D341Med (cell line): ENCODE results near the gene PGM2.
A peak's percentile ranks its signal among the peaks of the same experiment; 100 is the strongest.
"Not testable (repeated sequence)": the region's sequence is repeated elsewhere in the genome, so short reads cannot be mapped to it uniquely, and the experiment has no call there.

Experiments
- DNase-seq: peaks from one replicate; pipeline ENCODE4 v3.0.0; 2012; ENCODE audit warnings: low spot score

PGM2 gene

DNA sequence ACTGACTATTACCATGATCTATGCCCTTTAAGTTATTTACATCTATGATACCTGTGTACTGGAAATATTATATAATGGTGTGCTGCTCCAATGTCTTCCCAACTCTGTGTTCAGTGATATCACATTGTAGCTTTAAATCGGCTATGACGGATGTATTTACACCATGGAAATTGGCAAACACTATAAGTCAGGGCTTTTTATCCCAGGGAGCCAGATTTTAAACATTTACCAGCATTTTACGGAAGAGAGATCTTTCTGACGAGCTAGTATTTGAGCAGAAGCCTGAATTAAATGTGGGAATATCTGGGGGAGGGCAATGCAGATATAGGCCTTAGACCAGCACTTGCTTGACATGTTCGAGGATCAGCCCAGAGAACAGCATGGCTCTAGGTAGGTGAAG, 7.7 kb upstream of the PGM2 start:
- no peak for DNase-seq

DNA sequence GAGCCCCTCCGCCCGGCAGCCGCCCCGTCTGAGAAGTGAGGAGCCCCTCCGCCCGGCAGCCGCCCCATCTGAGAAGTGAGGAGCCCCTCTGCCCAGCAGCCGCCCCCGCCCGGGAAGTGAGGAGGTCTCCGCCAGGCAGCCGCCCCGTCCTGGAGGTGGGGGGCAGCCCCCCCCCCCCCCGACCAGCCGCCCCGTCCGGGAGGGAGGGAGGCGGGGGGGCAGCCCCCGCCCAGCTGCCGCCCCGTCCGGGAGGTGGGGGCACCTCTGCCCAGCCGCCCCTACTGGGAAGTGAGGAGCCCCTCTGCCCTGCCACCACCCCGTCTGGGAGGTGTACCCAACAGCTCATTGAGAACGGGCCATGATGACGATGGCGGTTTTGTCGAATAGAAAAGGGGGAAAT, 6.0 kb upstream of the PGM2 start:
- DNase-seq = not testable (repeated sequence)

DNA sequence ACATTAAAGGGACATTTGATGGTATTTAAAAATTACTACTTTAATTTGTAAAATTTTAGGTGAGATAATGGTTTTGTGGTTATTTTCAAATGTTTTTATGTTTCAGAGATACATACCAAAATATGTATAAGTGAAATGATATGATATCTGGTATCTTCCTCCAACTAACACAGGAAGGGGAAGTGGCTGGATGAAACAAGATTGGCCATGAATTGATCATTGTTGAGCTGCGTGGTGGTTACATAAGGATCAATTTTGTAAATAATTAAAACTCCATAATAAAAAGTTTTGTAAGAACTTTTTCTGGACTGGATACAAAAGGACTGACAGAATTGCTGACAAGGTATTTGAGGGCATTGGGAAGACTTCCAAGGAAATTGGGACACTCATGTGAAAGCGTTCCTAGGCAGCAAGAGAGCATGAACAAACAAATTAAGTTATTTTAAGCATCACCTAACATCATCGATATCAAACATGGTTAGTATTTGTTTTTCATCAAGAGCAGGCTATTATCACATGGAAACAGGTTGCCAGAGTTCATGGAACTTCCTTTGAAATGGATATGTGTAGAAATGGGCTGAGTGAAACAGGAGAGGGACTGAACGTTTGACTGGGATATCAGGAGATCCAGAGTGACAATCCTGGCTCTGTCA, 4.4 kb upstream of the PGM2 start:
- no peak for DNase-seq

DNA sequence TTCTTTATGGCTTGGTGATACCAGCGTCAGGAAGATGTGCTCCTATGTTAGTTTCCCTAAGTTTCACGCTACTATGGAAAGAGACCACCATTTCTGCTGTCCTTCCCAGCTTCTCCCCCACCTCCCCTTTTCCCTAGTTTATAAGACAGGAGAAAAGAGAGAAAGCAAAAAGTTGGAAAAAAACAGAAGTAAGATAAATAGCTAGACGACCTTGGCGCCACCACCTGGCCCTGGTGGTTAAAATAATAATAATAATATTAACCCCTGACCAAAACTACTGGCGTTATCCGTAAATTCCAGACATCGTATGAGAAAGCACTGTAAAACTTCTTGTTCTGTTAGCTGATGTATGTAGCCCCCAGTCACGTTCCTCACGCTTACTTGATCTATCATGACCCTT, 985 bp upstream of the PGM2 start:
- DNase-seq = not testable (repeated sequence)

DNA sequence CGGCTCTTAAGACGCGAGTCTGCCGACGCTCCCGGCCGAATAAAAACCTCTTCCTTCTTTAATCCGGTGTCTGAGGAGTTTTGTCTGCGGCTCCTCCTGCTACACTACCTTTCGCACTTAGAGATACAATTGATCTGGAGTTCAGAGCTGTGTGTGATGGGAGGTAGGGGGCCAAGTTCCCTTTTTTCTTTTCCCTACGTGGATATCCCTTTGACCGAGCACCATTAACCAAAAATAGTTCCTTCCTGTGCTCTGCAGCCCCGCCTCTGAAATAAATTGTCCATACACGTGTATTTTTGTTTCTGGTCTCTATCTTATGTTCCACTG, 555 bp upstream of the PGM2 start:
- DNase-seq = peak; percentile 34

DNA sequence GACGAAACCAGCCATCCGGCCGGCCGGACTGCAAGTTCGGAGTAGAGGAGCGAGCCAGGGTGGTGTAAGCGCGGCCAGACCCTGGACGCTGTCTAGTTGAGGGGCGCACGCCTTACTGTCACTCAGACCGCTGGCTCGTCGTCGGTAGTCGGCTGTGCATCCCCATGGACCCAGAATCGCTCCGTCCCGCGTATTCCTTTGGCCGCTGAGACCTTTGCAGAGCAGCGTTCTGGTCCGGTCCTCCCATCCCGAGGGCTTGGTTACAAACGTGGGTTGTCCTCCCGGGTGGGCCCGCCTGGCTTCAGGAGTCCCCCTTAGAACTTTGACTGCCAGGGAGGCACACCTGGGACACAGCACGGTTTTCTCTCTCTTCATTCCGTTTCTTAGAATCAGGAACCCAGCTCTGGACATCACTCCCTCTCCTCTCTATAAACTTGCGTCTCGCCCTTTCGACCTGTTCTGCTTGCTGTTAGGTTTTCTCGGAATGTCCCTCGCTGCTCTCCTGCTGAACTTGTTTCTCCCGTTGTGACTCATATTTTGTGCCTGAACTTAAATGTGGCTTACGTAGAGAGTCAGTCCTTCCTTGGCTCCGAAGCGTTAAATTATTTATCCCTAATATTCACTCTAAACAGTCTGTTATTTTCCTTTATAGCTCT, 672 bp downstream of the PGM2 start:
- no peak for DNase-seq

DNA sequence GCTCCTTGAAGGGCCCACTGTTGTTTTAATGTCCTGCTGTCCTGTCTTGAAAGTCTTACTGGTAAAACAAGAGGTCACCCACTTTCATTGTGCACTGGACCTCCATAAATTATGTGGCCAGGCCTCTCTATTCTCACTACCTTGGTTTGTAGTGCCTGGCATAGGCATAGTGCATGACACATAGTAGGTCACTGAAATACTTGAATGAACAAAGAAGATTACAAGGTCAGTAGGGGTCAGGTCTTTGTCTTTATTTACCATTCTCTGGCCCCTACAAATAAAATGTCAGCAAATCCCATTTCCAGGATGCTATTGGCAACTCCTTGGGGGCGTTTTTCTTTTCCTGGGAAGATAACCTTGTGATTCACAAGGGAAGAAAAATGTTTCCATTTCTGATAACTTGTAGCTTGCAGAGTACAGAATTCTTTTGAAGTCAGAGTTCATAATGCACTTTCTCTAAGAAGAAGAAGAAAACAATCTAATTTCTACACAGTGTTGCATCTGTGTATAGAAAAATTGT, 1.4 kb downstream of the PGM2 start:
- DNase-seq = no peak

DNA sequence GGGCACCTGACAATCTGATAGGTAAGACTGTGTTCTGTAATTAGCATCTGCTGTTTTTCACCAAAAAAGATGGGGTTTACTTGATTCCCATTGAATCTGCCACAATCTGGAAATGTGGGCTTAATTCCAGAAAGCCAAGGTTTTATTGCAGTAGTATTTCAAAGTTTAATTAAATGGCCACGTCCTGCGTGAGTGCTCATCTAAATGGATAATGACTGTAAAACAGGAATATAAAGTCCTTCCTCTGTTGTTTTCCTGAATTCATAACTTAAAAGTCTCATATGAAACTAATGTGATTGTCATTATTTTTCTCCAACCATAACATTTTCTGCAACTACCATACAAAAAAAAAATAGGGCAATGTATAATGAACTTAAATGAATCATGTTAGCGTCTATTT, 2.4 kb downstream of the PGM2 start:
- no peak for DNase-seq

DNA sequence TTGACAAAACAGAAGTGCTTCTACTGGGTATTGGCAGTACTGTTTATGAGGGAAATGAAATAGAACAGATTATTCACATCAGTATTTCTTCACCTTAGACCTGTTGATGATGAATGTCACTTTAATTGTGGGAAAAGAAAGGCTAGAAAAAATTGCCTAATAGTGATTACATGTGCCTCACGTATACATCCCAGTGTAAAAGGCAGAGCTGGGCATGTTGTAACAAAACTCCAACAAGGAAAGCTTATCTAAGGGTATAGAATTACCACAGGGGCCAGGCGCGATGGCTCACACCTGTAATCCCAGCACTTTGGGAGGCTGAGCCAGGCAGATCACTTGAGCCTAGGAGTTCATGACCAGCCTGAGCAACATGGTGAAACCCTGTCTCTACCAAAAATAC, 4.2 kb downstream of the PGM2 start:
- no peak for DNase-seq

DNA sequence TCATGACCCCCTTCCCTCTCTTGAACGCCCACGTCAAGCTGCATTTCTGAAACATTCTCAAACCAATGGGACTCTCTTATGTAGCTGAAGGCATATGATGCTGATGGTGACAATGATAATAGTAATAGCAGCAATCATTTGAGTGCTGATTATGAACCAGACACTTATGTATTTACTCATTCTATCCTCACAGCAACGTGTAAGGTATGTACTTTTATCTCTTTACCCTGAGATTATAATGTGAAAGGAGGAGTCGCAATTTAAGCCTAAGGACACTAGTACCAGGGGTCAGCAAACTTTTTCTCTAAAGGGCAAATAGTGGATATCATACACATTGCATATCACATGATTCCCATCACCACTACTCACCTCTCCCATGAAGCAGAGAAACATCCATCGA, 8.5 kb downstream of the PGM2 start:
- DNase-seq = no peak

DNA sequence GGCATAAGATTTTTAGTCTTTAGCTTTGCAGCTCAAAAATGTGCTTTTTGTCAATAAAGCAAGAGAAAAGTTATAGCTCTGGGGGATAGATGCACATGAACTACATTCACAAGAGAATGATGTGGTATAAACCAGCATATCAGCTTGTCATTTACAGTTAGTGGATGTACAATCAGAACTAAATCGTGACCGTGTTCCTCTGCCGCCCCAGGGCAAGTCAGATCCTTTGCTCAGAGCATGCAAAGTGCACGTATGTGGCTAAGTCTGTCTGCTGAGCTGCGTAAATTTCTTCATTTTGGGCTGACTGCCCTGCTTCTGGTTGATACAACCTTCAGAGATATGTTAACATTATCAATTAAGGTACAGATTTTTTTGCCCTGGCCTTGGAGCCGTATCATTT, 9.3 kb downstream of the PGM2 start:
- no peak for DNase-seq

DNA sequence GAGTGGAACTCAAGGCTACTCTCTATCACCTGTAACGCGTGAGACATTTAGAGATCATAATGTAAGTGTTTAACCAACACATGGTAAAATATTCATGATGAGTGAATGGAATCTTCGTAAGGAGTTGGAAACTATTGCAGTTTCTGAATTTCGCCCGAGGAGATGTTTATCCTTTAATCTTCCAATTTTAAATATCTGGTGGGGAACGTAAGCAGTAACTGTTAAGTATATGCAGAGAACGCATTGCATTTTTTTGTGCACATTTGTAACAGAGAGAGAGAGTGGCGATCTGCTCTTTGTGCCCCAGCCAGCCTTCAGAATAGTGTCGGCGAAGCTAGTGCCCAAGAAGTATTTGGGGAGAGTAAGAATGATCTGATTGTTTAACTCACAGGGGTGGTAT, 9.8 kb downstream of the PGM2 start:
- DNase-seq = no peak

DNA sequence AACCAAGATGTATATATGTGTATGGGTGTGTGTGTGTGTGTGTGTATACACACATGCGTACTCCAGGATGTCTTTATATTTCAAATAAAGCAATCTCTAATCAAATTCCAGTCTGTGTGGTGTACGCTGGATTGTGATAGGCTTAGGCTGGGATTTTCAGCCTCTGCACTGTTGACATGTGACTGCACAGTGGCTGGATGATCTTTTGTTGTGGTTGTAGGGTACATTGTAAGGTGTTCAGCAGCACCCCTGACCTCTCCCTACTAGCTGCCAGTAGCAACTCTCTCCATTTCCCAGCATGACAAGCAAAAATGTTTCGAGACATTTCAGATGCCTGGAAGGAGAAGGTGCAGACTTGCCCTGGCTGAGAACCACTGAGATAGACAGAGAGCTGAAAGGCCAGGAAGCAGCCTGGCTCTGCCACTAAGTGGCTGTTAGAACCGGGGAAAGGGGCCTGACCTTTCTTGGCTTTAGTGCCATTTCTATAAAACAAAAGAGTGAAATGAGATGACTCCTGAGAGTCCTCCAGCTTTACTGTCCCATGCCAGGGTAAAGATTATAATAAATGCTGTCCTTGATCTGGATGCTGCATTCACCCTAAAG, 10.5 kb downstream of the PGM2 start:
- DNase-seq = no peak

DNA sequence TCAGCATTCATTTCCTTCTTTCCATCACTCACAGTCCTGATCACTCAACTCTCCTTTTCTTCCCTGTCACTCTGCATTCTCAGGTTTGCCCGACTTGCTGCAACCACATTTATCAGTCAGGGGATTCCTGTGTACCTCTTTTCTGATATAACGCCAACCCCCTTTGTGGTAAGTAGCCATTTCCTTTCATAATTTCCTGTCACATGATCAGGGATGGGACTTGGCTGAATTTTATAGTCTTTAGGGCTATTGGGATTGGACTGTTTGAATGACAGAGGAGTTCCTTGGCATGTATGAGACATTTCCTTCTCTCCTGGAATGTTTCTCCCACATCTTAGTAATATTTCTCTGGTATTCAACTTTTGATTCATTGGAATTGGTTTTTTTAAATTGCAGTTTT, 11.0 kb downstream of the PGM2 start:
- DNase-seq = no peak

DNA sequence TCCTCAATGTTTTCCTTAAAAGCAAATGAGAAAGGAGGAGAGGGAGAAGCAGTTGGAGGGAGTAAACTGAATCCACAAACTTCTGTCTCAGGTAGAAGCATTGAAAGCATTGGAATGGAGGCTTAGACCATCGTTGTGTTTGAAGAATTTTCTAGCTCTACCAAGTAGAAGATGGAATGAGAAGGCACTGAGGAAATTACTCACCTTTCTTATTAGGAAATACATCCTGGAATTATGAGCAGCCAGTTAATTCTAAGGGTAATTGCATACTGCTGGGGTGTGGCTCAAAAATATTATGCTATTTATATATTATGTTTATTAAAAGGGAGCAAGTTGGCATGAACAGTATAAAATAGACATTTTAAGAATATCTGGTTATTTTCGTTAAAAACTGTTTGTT, 12.9 kb downstream of the PGM2 start:
- DNase-seq = no peak

DNA sequence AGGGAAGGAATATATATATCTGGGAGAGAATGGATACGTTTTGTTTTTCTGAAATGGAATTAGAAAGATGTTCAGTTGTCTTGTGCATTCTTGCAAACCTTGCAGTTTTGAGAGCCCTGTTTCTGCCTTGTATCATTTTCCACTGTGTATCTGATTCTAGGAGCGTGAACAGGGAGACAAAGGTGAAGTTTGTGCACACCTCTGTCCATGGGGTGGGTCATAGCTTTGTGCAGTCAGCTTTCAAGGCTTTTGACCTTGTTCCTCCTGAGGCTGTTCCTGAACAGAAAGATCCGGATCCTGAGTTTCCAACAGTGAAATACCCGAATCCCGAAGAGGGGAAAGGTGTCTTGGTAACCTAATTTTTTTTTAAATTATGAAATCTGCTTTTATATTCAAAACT, 17.7 kb downstream of the PGM2 start:
- no peak for DNase-seq

DNA sequence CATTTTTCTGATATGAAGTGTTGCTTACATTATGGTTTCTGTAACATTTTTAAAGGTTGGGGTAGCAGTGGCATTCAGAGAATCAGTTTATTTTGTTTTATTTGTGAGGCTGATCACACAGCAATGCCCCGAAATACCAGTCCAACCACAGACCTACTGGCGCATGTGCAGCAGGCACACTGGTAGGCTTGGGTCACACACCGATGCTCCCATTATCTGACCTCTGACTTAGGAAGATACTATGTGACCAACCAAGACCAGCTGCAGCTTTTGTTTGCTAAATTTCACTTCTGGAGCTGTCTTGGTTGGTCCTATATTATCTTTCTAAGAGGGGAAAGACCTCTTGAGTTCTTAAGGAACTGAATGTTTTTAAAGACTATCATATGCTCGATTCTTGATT, 18.7 kb downstream of the PGM2 start:
- no peak for DNase-seq

DNA sequence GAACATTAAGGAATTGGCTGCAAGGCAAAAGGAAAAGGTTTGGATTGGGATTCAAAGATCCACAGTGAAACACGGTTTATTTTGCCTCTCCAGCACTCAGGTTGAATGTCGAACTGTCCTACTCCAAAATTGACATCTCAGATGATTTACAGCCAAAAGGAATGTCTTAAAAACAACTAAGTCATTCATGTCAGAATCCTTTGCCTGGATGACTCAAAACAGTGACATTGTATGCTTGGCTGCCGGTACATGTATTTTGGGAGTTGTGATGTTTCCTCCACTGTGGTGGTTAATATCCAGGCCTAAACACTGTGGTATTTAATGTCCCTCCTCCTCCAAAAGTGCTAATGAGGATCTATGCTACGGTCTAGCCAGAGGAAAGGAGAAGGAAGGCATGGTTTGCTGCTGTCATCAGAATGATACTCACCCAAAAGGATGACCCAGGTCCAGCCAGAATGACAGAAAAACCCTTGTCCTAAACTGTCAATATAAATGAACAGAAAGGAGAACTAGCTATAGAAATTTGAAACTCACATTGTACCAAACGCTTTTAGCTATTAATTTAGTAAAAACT, 20.9 kb downstream of the PGM2 start:
- DNase-seq = no peak

DNA sequence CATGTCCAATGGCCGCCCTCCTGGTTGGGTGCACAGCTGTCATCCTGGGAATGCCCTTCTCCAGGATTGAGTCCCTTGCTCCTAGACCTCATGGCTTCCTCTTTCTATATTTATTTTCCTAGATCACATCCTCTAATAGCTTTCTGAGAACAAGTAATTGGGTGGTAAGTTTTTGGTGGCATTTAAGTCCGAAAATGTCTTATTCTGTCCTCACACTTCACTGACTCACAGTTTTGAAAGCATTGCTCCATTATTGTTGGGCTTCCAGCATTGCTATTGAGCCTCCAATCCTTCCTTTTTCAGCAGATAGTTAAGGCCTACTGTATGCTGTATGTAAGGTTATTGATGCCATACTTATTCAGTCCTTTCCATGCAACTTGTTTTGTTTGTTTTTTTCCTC, 25.9 kb downstream of the PGM2 start:
- DNase-seq = no peak

DNA sequence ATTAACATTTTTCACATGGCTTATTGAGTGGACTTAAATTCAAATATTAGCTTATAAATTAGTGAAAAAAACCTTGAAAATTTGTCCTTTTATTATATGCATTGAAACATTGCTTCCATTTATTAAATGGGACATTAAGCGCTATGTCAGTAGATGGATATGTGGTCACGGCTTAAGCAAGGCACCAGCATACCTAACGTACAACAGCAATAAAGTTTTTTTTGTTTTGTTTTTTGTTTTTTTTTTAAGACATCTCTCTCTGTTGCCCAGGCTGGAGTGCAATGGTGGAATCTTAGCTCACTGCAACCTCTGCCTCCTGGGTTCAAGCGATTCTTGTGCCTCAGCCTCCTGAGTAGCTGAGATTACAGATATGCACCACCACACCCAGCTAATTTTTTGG, 31.6 kb downstream of the PGM2 start:
- no peak for DNase-seq

DNA sequence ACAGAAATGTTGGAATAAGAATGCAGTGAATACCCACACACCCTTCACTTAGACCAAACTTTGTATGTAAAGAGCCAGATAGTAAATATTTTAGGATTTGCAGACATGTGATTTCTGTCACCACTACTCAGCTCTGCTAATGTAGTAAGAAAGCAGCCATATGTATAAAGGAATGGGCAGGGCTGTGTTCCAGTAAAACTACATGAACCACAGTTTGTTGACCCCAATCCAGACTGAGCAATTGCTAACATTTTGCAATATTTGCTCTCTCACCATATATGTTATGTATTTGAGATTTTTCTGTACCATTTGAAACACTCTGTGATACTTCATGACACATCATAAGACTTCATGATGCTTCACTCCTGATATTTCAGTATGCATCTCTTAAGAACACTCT, 32.4 kb downstream of the PGM2 start:
- no peak for DNase-seq

DNA sequence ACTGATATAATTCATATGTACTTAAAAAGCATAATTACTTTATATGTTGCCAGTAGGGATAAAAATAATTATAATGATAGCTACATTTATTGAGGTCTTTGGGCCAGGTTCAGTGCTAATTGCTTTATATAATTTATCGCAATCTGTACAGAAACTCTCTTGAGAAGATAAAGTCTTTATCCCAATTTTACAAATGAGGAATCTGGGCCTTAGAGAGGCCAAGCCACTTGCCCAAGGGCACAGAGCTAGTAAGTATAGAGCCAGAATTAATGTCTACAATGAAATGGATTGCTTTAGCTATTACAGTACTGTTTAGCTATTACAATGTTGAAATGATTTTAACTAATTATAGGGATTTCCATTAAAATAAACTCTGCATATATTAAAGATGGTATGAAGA, 33.8 kb downstream of the PGM2 start:
- no peak for DNase-seq

DNA sequence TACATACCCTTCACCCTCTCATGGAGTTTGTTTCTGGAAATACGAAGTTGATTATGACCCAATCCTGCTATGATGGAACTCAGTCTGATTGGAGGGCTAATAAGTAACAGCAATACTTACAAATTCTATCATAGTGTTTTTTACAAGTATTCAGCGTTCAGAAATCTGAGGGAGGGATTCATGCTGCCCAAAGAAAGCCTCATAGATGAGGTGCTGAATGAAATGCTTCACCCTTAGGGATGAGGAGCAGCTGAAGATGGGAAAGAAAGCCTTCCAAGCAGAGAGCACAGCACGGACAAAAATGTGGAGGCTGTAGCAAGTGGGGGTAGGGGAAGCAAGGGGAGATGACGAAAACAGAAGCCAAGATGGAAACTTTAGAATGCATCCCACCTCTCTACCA, 36.5 kb downstream of the PGM2 start:
- no peak for DNase-seq

DNA sequence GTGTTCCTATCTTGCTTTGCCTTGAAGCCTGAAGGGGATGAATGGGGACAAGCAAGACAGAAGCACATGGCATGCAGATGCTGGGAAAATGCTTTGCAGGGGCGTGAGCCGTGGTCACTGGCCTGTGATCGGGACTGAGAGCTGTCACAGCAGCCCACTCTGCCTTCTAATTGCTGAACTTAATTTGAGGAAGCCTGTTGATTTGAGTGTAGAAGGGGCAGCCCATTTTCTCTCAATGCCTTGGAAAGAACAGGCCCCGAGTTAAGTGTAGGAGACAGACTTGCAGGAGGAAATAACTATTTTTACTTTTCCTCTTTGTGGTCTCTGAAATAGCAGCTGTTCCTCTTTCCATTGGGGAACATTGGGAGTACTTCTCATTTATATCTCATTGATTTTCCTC, 38.3 kb downstream of the PGM2 start:
- DNase-seq = no peak
